SU-DHL-6 (cell line): ENCODE measurements around the gene BIRC7.

Source experiments
- CTCF ChIP-seq: fragments of 200-600 bp; sonication (generic); IDR thresholded peaks from one replicate; pipeline ENCODE4 v1.5.1; 2017; ENCODE audit warnings: antibody characterized with exemption, mild to moderate bottlenecking, low read length, moderate library complexity; ENCODE audit not compliant: insufficient read depth, poor library complexity, severe bottlenecking
- EZH2phosphoT487 ChIP-seq: fragments of 200-600 bp; sonication (generic), shearing (Covaris generic); conservative IDR thresholded peaks from 2 replicates; pipeline ENCODE4 v1.6.1; 2018; ENCODE audit warnings: mild to moderate bottlenecking, antibody characterized with exemption, low read length, moderate library complexity, mixed read lengths

GRCh38 chr20:63196768-63197470 is 38.8 kb upstream of the BIRC7 start:
- TF ChIP-seq EZH2phosphoT487 (no peak), CTCF (no peak)
